Mesenchymal stem cell (in vitro differentiated cells and primary cell): ENCODE results near the gene SLC38A9.

ENCODE experiments used
- DNase-seq: peaks from one replicate; pipeline ENCODE4 v3.0.0-alpha.2; 2013
- H2AFZ ChIP-seq: one replicate; pipeline ENCODE4 v1.6.1; 2013; ENCODE audit warnings: low read depth, mild to moderate bottlenecking, control low read depth, inconsistent platforms, low read length, moderate library complexity
- H2AK5ac ChIP-seq: 2 replicates; pipeline ENCODE4 v1.6.1; 2013; ENCODE audit warnings: low read length, moderate library complexity, mild to moderate bottlenecking, inconsistent platforms; ENCODE audit not compliant: severe bottlenecking
- H2BK120ac ChIP-seq: one replicate; pipeline ENCODE4 v1.6.1; 2013; ENCODE audit warnings: low read depth, mild to moderate bottlenecking, inconsistent platforms, low read length, moderate library complexity
- H2BK12ac ChIP-seq, 2 experiments: one replicate each; pipeline ENCODE4 v1.6.1; 2013; ENCODE audit warnings: inconsistent platforms in 2 of 2, low read length in 2 of 2, mild to moderate bottlenecking in 2 of 2, moderate library complexity in 2 of 2, control low read depth in 1 of 2
- H2BK15ac ChIP-seq: one replicate; pipeline ENCODE4 v1.6.1; 2013; ENCODE audit warnings: mild to moderate bottlenecking, low read depth, inconsistent platforms; ENCODE audit not compliant: poor library complexity, severe bottlenecking
- H2BK5ac ChIP-seq: 2 replicates; pipeline ENCODE4 v1.6.1; 2013; ENCODE audit warnings: low read depth, mild to moderate bottlenecking, low read length, control low read depth, inconsistent platforms; ENCODE audit not compliant: poor library complexity, severe bottlenecking
- H3K14ac ChIP-seq, 2 experiments: one replicate each; pipeline ENCODE4 v1.6.1; 2013; ENCODE audit warnings: inconsistent platforms in 2 of 2, low read length in 2 of 2, control low read depth in 1 of 2, mild to moderate bottlenecking in 1 of 2, moderate library complexity in 1 of 2
- H3K18ac ChIP-seq, 2 experiments: one replicate each; pipeline ENCODE4 v1.6.1; 2013; ENCODE audit warnings: inconsistent platforms in 2 of 2, low read length in 2 of 2, control low read depth in 1 of 2, low read depth in 1 of 2, mild to moderate bottlenecking in 1 of 2
- H3K23ac ChIP-seq, 2 experiments: one replicate each; pipeline ENCODE4 v1.6.1; 2013; ENCODE audit warnings: inconsistent platforms in 2 of 2, low read length in 2 of 2, mild to moderate bottlenecking in 2 of 2, moderate library complexity in 2 of 2, control low read depth in 1 of 2
- H3K27ac ChIP-seq: 2 replicates; pipeline ENCODE4 v1.5.1; 2013; ENCODE audit warnings: mild to moderate bottlenecking, moderate library complexity, low read length, control low read depth, inconsistent platforms; ENCODE audit not compliant: poor library complexity, severe bottlenecking
- H3K27me3 ChIP-seq, 2 experiments: 2 replicates each; pipeline versions ENCODE4 v1.6.1 to v1.7.0; 2013; ENCODE audit warnings: low read length in 2 of 2, mild to moderate bottlenecking in 2 of 2, moderate library complexity in 2 of 2, control low read depth in 1 of 2, inconsistent platforms in 1 of 2; ENCODE audit not compliant: control insufficient read depth in 1 of 2, insufficient read depth in 1 of 2
- H3K36me3 ChIP-seq, 2 experiments: 2 replicates each; pipeline versions ENCODE4 v1.6.1 to v1.7.0; 2013; ENCODE audit warnings: low read length in 2 of 2, control low read depth in 1 of 2, inconsistent platforms in 1 of 2, low read depth in 1 of 2, mild to moderate bottlenecking in 1 of 2; ENCODE audit not compliant: insufficient read depth in 2 of 2, control insufficient read depth in 1 of 2
- H3K4ac ChIP-seq, 2 experiments: one replicate each; pipeline ENCODE4 v1.6.1; 2013; ENCODE audit warnings: inconsistent platforms in 2 of 2, low read length in 2 of 2, mild to moderate bottlenecking in 2 of 2, moderate library complexity in 2 of 2, control low read depth in 1 of 2, low read depth in 1 of 2
- H3K4me1 ChIP-seq: 2 replicates; pipeline ENCODE4 v1.6.1; 2013; ENCODE audit warnings: low read depth, low read length, control low read depth; ENCODE audit not compliant: control insufficient read depth, insufficient read depth
- H3K4me2 ChIP-seq: 2 replicates; pipeline ENCODE4 v1.6.1; 2013; ENCODE audit warnings: low read length, mild to moderate bottlenecking, inconsistent platforms; ENCODE audit not compliant: poor library complexity, severe bottlenecking
- H3K4me3 ChIP-seq, 2 experiments: 2 replicates each; pipeline versions ENCODE4 v1.5.1 to v1.7.0; 2013; ENCODE audit warnings: low read length in 2 of 2, mild to moderate bottlenecking in 2 of 2, control low read depth in 1 of 2, low read depth in 1 of 2; ENCODE audit not compliant: insufficient read depth in 1 of 2
- H3K79me1 ChIP-seq: replicated peaks from 2 replicates; pipeline ENCODE4 v1.6.1; 2013; ENCODE audit warnings: mild to moderate bottlenecking, control low read depth, low read length, inconsistent platforms; ENCODE audit not compliant: poor library complexity, severe bottlenecking
- H3K9ac ChIP-seq: 2 replicates; pipeline ENCODE4 v1.7.0; 2013; ENCODE audit warnings: mild to moderate bottlenecking, low read length, moderate library complexity
- H3K9me3 ChIP-seq: 2 replicates; pipeline ENCODE4 v1.7.0; 2013; ENCODE audit warnings: mild to moderate bottlenecking, low read length; ENCODE audit not compliant: control insufficient read depth
- H4K8ac ChIP-seq: one replicate; pipeline ENCODE4 v1.6.1; 2013; ENCODE audit warnings: inconsistent platforms, mild to moderate bottlenecking, low read length, moderate library complexity
- H4K91ac ChIP-seq: one replicate; pipeline ENCODE4 v1.6.1; 2013; ENCODE audit warnings: mild to moderate bottlenecking, low read length, inconsistent platforms
- WGBS: methylation state at CpG from one replicate; pipeline ENCODE4 v1.1.7; 2013; ENCODE audit warnings: mixed read lengths; 5-methylcytosine and 5-hydroxymethylcytosine counted together

Gene SLC38A9

DNA sequence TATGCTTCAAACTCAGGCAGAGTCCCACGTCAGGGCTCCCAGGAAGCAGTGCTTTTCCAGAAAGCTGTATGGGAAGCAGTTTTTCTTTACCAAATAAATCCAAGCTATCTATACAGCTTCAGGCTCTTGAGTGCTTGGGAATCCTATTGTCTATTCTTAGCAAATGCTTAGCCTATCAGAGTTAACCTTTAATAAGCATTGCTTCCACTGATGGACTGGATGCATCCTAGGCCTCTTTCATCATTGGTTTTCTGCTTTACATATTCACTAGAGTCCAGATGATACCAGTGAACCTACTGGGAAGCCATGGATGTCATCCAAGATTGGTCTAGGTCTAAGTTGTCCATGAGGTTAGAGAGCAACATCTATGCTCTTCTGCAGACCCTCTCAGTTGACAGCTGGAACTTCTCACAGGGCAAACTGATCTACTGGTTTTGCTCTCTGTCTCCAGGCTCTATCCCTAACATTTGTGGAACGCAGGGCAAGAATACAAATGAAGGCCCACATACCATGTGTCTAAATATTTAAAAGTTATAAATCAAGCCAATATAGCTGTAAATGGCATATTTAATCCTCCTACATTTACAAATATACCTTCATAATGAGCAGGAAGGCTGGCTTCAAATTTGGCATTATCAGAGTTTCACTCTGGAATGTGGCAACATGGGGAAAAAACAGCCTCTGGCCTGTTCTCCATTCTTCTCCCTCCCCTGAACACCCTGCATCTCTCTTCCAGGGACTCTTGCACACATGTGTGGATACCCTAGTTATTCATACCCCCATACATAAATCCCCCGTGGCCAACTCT is 127.5 kb downstream of the SLC38A9 start:
- H3K27me3 ChIP-seq = no peaks in the 10 kb centered on the region
- H3K4ac ChIP-seq = no peak overlapping the region
- no peak overlapping the region for H4K91ac ChIP-seq
- no peak overlapping the region for H2BK15ac ChIP-seq
- no peak overlapping the region for H2AFZ ChIP-seq
- no peak overlapping the region for H3K4me2 ChIP-seq
- no peaks in the 10 kb centered on the region for H3K4me1 ChIP-seq
- no peaks in the 10 kb centered on the region for H3K79me1 ChIP-seq
- no peak overlapping the region for H4K8ac ChIP-seq
- no peak overlapping the region for H2AK5ac ChIP-seq
- peak; percentile 26 for DNase-seq
- H3K36me3 ChIP-seq = no peaks in the 10 kb centered on the region
- 74% methylated on average over 2 of the region's 3 CpGs for WGBS
- no peak overlapping the region for H3K27ac ChIP-seq
- H3K14ac ChIP-seq = no peak overlapping the region
- no peak overlapping the region for H2BK12ac ChIP-seq
- no peak overlapping the region for H3K4me3 ChIP-seq
- no peak overlapping the region for H3K18ac ChIP-seq
- no peak overlapping the region for H3K9ac ChIP-seq
- no peaks in the 10 kb centered on the region for H3K9me3 ChIP-seq
- no peak overlapping the region for H2BK5ac ChIP-seq
- no peak overlapping the region for H2BK120ac ChIP-seq
- H3K23ac ChIP-seq = no peak overlapping the region

DNA sequence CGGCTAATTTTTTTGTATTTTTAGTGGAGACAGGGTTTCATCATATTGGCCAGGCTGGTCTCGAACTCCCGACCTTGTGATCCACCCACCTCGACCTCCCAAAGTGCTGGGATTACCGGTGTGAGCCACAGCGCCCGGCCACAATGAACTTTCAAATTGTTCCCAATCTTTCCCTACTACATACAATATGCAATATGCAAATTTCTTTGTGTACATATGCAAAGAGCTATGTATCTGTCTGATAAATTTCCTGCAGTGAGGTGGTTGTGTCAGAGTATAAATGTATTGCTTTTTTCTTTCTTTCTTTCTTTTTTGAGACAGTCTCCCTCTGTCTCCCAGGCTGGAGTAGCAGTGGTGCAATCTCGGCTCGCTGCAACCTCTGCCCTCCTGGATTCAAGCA is 128.5 kb downstream of the SLC38A9 start:
- Histone ChIP-seq H2BK12ac (peak overlapping the region in 1 of 2 experiments; percentile 18), H3K27me3 (no peaks in the 10 kb centered on the region), H3K4me1 (no peaks in the 10 kb centered on the region), H2AK5ac (no peak overlapping the region), H4K8ac (no peak overlapping the region), H3K9ac (no peak overlapping the region), H3K14ac (no peak overlapping the region), H3K23ac (no peak overlapping the region), H3K9me3 (no peaks in the 10 kb centered on the region), H3K4me3 (no peak overlapping the region), H2BK15ac (no peak overlapping the region), H3K4ac (peak overlapping the region in 1 of 2 experiments; percentile 81), H2BK5ac (no peak overlapping the region), H2BK120ac (no peak overlapping the region), H4K91ac (no peak overlapping the region), H3K36me3 (no peaks in the 10 kb centered on the region), H3K27ac (no peak overlapping the region), H3K18ac (peak overlapping the region in 1 of 2 experiments; percentile 6), H2AFZ (no peak overlapping the region), H3K4me2 (no peak overlapping the region), H3K79me1 (no peaks in the 10 kb centered on the region)
- WGBS = 94% methylated on average over 6 of the region's 9 CpGs
- no peak for DNase-seq

DNA sequence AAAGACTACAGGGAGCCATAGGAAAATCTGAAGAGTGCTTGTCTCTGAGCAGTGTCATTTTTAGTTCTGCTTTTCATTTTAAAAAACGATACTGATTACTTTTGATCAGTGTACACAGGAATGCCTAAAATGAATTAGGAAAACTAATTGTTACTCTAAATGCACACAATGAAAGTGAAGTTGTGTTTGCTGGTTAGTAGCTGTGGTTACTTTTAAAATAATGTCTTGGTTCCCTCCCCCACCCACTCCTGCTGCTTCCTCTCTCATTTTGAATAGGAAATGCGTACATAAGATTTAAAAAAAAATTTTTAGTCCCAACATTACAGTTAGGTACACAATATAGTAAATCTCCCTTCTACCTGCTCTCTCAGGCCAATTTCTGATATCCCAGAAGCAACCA is 129.9 kb downstream of the SLC38A9 start:
- Histone ChIP-seq H2BK15ac (no peak overlapping the region), H3K27ac (no peak overlapping the region), H2BK120ac (no peak overlapping the region), H2AFZ (no peak overlapping the region), H4K8ac (no peak overlapping the region), H3K27me3 (no peaks in the 10 kb centered on the region), H3K9me3 (no peaks in the 10 kb centered on the region), H3K23ac (no peak overlapping the region), H3K4ac (no peak overlapping the region), H3K4me1 (no peaks in the 10 kb centered on the region), H3K18ac (no peak overlapping the region), H2AK5ac (no peak overlapping the region), H4K91ac (no peak overlapping the region), H2BK12ac (no peak overlapping the region), H3K4me3 (no peak overlapping the region), H3K36me3 (no peaks in the 10 kb centered on the region), H2BK5ac (no peak overlapping the region), H3K79me1 (no peaks in the 10 kb centered on the region), H3K9ac (no peak overlapping the region), H3K14ac (no peak overlapping the region), H3K4me2 (no peak overlapping the region)
- 89% methylated on average over 2 of the region's 2 CpGs for WGBS
- no peak for DNase-seq

DNA sequence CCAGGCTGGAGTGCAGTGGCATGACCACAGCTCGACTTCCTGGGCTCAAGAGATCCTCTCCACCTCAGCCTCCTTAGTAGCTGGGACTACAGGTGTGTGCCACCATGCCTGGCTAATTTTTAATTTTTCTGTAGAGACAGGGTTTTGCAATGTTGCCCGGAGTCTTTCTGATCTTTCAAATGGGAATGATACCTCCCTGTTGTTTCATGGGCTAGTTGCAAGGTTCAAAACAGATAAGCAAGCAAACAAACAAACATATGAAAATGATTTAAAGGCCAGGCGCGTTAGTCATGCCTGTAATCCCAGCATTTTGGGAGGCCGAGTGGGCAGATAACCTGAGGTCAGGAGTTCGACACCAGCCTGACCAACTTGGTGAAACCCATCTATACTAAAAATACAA is 132.1 kb downstream of the SLC38A9 start:
- Histone ChIP-seq H4K91ac (no peak overlapping the region), H2AFZ (no peak overlapping the region), H2BK120ac (no peak overlapping the region), H3K4me2 (no peak overlapping the region), H3K36me3 (no peaks in the 10 kb centered on the region), H3K27ac (no peak overlapping the region), H2AK5ac (no peak overlapping the region), H2BK12ac (no peak overlapping the region), H3K23ac (no peak overlapping the region), H4K8ac (no peak overlapping the region), H3K4me3 (no peak overlapping the region), H3K27me3 (no peaks in the 10 kb centered on the region), H3K4ac (no peak overlapping the region), H3K4me1 (no peaks in the 10 kb centered on the region), H3K14ac (peak overlapping the region in 1 of 2 experiments; percentile 41), H2BK15ac (no peak overlapping the region), H3K18ac (no peak overlapping the region), H3K9ac (no peak overlapping the region), H3K9me3 (no peaks in the 10 kb centered on the region), H3K79me1 (no peaks in the 10 kb centered on the region), H2BK5ac (no peak overlapping the region)
- no peak for DNase-seq
- 94% methylated on average over 6 of the region's 6 CpGs for whole genome bisulfite sequencing
